Loucy (cell line): ENCODE results near the gene RGS16.
A peak's percentile ranks its signal among the peaks of the same experiment; 100 is the strongest.

ENCODE experiments used
- H2AFZ ChIP-seq: fragments of 200-600 bp; sonication (generic); 2 replicates; pipeline ENCODE4 v1.6.0; 2016; ENCODE audit warnings: antibody characterized with exemption, mild to moderate bottlenecking, low read length, moderate library complexity
- H3F3A ChIP-seq: fragments of 200-600 bp; 2 replicates; pipeline ENCODE4 v1.6.0; 2016; ENCODE audit warnings: antibody characterized with exemption, low read depth, mild to moderate bottlenecking
- H3K27me3 ChIP-seq: fragments of 200-600 bp; sonication (generic); 2 replicates; pipeline ENCODE4 v1.6.1; 2014; ENCODE audit warnings: low read length, mild to moderate bottlenecking; ENCODE audit not compliant: insufficient read depth, poor library complexity, severe bottlenecking
- H3K36me3 ChIP-seq: fragments of 200-600 bp; sonication (generic); 2 replicates; pipeline ENCODE4 v1.6.1; 2016; ENCODE audit warnings: low read length; ENCODE audit not compliant: insufficient read depth
- H3K4me1 ChIP-seq: fragments of 200-600 bp; sonication (generic); 2 replicates; pipeline ENCODE4 v1.5.1; 2014; ENCODE audit warnings: low read length, mild to moderate bottlenecking; ENCODE audit not compliant: insufficient read depth, poor library complexity, severe bottlenecking
- H3K4me2 ChIP-seq: fragments of 200-600 bp; sonication (generic); 2 replicates; pipeline ENCODE4 v1.6.0; 2014; ENCODE audit warnings: antibody characterized with exemption, low read length, low read depth, mild to moderate bottlenecking; ENCODE audit not compliant: poor library complexity, severe bottlenecking
- H3K4me3 ChIP-seq: fragments of 200-600 bp; sonication (generic); 2 replicates; pipeline ENCODE4 v1.5.1; 2014; ENCODE audit warnings: low read length, mild to moderate bottlenecking, mixed read lengths; ENCODE audit not compliant: poor library complexity, severe bottlenecking
- H3K79me2 ChIP-seq: fragments of 200-600 bp; sonication (generic); 2 replicates; pipeline ENCODE4 v1.6.1; 2014; ENCODE audit warnings: low read length; ENCODE audit not compliant: insufficient read depth
- H3K9ac ChIP-seq: fragments of 200-600 bp; sonication (generic); 2 replicates; pipeline ENCODE4 v1.6.0; 2014; ENCODE audit warnings: mild to moderate bottlenecking, low read depth, low read length, moderate library complexity; ENCODE audit not compliant: poor library complexity, severe bottlenecking
- H3K9me2 ChIP-seq: fragments of 200-600 bp; sonication (generic); replicated peaks from 2 replicates; pipeline ENCODE4 v1.6.1; 2016; ENCODE audit warnings: low read depth, low read length, mixed read lengths
- H3K9me3 ChIP-seq: fragments of 200-600 bp; sonication (generic); 2 replicates; pipeline ENCODE4 v1.6.1; 2014; ENCODE audit warnings: mild to moderate bottlenecking, antibody characterized with exemption, low read length, low read depth; ENCODE audit not compliant: insufficient read depth
- H4K20me1 ChIP-seq: fragments of 200-600 bp; sonication (generic); 2 replicates; pipeline ENCODE4 v1.6.0; 2014; ENCODE audit warnings: antibody characterized with exemption, low read length, mild to moderate bottlenecking; ENCODE audit not compliant: insufficient read depth, poor library complexity, severe bottlenecking
- EZH2phosphoT487 ChIP-seq: fragments of 200-600 bp; IDR thresholded peaks from 2 replicates; pipeline ENCODE4 v1.6.1; 2018; ENCODE audit warnings: antibody characterized with exemption, mild to moderate bottlenecking, moderate library complexity, borderline replicate concordance
- TF ChIP-seq, protein P1 (sequence below): fragments of 200-600 bp; sonication (generic); conservative IDR thresholded peaks from 2 replicates; pipeline ENCODE4 v1.5.1; 2014; ENCODE audit warnings: mild to moderate bottlenecking, antibody characterized with exemption, low read length

Gene RGS16

GRCh38 chr1:182624577-182624976, 20.4 kb upstream of the RGS16 start:
- Histone ChIP-seq H3K79me2 (no peaks in the 10 kb centered on the region), H2AFZ (0 out of 2 replicates have a peak overlapping the region, but pooled peaks have one; percentile 34), H3K9ac (no peak overlapping the region), H3K4me1 (peaks cover 30% of the 10 kb centered on the region), H3K9me2 (no peaks in the 10 kb centered on the region), H3F3A (no peaks in the 10 kb centered on the region), H4K20me1 (no peaks in the 10 kb centered on the region), H3K4me3 (no peak overlapping the region), H3K9me3 (no peaks in the 10 kb centered on the region), H3K27me3 (no peaks in the 10 kb centered on the region), H3K36me3 (no peaks in the 10 kb centered on the region), H3K4me2 (no peak overlapping the region)
- TF ChIP-seq EZH2phosphoT487 = no peak
- TF ChIP-seq, protein P1, sequence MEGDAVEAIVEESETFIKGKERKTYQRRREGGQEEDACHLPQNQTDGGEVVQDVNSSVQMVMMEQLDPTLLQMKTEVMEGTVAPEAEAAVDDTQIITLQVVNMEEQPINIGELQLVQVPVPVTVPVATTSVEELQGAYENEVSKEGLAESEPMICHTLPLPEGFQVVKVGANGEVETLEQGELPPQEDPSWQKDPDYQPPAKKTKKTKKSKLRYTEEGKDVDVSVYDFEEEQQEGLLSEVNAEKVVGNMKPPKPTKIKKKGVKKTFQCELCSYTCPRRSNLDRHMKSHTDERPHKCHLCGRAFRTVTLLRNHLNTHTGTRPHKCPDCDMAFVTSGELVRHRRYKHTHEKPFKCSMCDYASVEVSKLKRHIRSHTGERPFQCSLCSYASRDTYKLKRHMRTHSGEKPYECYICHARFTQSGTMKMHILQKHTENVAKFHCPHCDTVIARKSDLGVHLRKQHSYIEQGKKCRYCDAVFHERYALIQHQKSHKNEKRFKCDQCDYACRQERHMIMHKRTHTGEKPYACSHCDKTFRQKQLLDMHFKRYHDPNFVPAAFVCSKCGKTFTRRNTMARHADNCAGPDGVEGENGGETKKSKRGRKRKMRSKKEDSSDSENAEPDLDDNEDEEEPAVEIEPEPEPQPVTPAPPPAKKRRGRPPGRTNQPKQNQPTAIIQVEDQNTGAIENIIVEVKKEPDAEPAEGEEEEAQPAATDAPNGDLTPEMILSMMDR = no peak

DNA sequence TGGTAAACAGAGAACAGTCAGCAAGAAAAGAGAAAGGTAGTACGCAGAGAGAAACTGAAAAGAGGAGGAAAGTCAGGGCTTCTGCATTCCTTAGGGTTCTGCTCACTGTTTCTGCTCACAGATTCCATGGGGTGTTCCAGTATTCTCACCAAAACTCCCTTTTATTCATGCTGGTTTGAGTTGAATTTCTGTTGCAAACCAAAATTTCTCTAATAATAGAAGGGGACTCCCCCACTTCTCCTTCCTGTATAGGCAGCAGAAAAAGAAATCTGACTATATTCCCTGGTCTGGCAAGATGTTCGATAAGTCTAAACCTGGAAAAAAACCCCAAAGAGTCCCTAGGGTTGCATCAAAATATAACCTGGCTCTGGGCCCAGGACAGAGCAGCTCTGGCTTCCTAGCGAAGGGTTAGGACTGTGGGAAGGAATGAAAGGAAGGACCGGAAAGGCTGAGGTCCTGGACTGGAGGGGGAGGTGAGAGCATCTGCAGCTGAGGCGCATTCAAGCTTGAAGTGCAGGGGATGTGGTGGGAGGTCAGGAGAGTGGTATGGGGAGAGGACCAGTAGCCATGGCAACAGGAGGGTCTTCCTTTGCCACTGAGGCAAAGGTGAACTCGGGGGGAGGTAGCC, 18.8 kb upstream of the RGS16 start:
- Histone ChIP-seq H3F3A (peaks cover 3% of the 10 kb centered on the region; the same call in 1 of the 2 replicates), H3K79me2 (no peaks in the 10 kb centered on the region), H3K4me1 (peaks cover 20% of the 10 kb centered on the region), H3K36me3 (no peaks in the 10 kb centered on the region), H3K4me3 (no peak overlapping the region), H2AFZ (no peak overlapping the region), H3K9me3 (no peaks in the 10 kb centered on the region), H3K27me3 (no peaks in the 10 kb centered on the region), H3K9ac (no peak overlapping the region), H3K4me2 (no peak overlapping the region), H4K20me1 (no peaks in the 10 kb centered on the region), H3K9me2 (no peaks in the 10 kb centered on the region)
- TF ChIP-seq, protein P1 = no peak
- no peak for TF ChIP-seq EZH2phosphoT487

GRCh38 chr1:182621906-182622305, 17.7 kb upstream of the RGS16 start:
- TF ChIP-seq, protein P1 = no peak
- TF ChIP-seq EZH2phosphoT487 = no peak
- peaks cover 29% of the 10 kb centered on the region for H3K4me1 ChIP-seq
- no peak overlapping the region for H2AFZ ChIP-seq

More at GRCh38 chr1:182621906-182622305, 17.7 kb upstream of the RGS16 start:
- H3F3A ChIP-seq = peaks cover 3% of the 10 kb centered on the region; the same call in 1 of the 2 replicates
- H3K4me2 ChIP-seq = no peak overlapping the region
- no peaks in the 10 kb centered on the region for H4K20me1 ChIP-seq
- no peak overlapping the region for H3K9ac ChIP-seq
- H3K4me3 ChIP-seq = no peak overlapping the region
- no peaks in the 10 kb centered on the region for H3K9me3 ChIP-seq
- no peaks in the 10 kb centered on the region for H3K9me2 ChIP-seq
- H3K36me3 ChIP-seq = no peaks in the 10 kb centered on the region
- no peaks in the 10 kb centered on the region for H3K27me3 ChIP-seq
- no peaks in the 10 kb centered on the region for H3K79me2 ChIP-seq
